Measurements from ENCODE around the gene IMMP2L. TPM values are rescaled to one million over a fixed set of nuclear protein-coding genes. Genes with fewer than 3 reads are reported as not detected.

The IMMP2L gene
- total and polyA plus RNA-seq, 2 experiments from 2014 or later, result 10.1 to 10.4 TPM

DNA sequence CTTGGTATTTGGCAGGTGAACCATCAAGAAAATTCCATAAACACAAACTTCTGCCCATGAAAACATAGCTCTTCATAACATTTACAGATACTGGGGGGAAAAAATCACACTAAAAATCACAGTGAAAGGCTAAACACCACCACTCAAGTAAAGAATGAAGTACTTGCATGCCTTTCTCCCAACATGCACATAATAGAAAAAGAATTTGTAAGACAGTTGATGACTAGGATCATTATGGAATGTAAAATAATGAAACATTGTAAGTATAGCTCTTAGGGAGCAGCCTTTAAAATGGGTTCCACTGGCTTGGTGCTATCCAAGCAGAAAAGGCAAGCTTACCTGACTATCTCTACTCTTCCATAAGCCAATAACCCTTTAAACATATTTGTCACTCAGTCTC is 771.3 kb downstream of the IMMP2L start:
- Histone ChIP-seq H3K36me3 (ENCODE audit: low read depth) (no peaks in the 10 kb centered on the region), H3K79me2 (ENCODE audit: insufficient read depth) (no peaks in the 10 kb centered on the region), H2AFZ (no peak overlapping the region), H3K9me2 (ENCODE audit: insufficient read depth) (no peaks in the 10 kb centered on the region), H3K27ac (no peak overlapping the region), H3F3A (ENCODE audit: insufficient read depth) (no peaks in the 10 kb centered on the region), H3K4me3 (no peak overlapping the region), H3K9me3 (ENCODE audit: low read depth) (no peaks in the 10 kb centered on the region), H4K20me1 (ENCODE audit: insufficient read depth) (no peaks in the 10 kb centered on the region), H3K27me3 (replicated peaks; ENCODE audit: insufficient read depth) (no peaks in the 10 kb centered on the region), H3K4me1 (ENCODE audit: insufficient read depth) (no peaks in the 10 kb centered on the region), H3K4me2 (ENCODE audit: unreplicated experiment) (no peak overlapping the region), H3K9ac (no peak overlapping the region)
- in situ Hi-C loops (cut with MboI), result no loop called here
- no peak for TF ChIP-seq EZH2phosphoT487 (IDR thresholded peaks at IDR 0.05; ENCODE audit: insufficient read depth, low read depth)
- TF ChIP-seq EZH2 (IDR thresholded peaks at IDR 0.05; ENCODE audit: insufficient read depth, poor library complexity, severe bottlenecking), result no peak
- peak; percentile 4 for DNase-seq

GRCh38 chr7:110786328-110786965 is 775.8 kb downstream of the IMMP2L start:
- Histone ChIP-seq H3K4me2 (ENCODE audit: unreplicated experiment) (no peak overlapping the region), H3F3A (ENCODE audit: insufficient read depth) (no peaks in the 10 kb centered on the region), H3K4me3 (no peak overlapping the region), H3K27ac (no peak overlapping the region), H3K27me3 (replicated peaks; ENCODE audit: insufficient read depth) (no peaks in the 10 kb centered on the region), H2AFZ (no peak overlapping the region), H3K79me2 (ENCODE audit: insufficient read depth) (no peaks in the 10 kb centered on the region), H3K9me2 (ENCODE audit: insufficient read depth) (no peaks in the 10 kb centered on the region), H3K4me1 (ENCODE audit: insufficient read depth) (no peaks in the 10 kb centered on the region), H4K20me1 (ENCODE audit: insufficient read depth) (no peaks in the 10 kb centered on the region), H3K9ac (no peak overlapping the region), H3K9me3 (ENCODE audit: low read depth) (no peaks in the 10 kb centered on the region), H3K36me3 (ENCODE audit: low read depth) (no peaks in the 10 kb centered on the region)
- no peak for DNase-seq
- in situ Hi-C loops (cut with MboI), result no loop called here
- WGBS, 2 experiments (ENCODE audit: low coverage in 1 of 2, low lambda C conversion rate in 2 of 2, missing lambda C conversion rate in 2 of 2), result 39 to 42% methylated on average over 3 of the region's 3 CpGs
- TF ChIP-seq EZH2phosphoT487 (IDR thresholded peaks at IDR 0.05; ENCODE audit: insufficient read depth, low read depth) (no peak), EZH2 (IDR thresholded peaks at IDR 0.05; ENCODE audit: insufficient read depth, poor library complexity, severe bottlenecking) (no peak)

GRCh38 chr7:110784749-110785148 is 777.5 kb downstream of the IMMP2L start:
- no peaks in the 10 kb centered on the region for H3F3A ChIP-seq (ENCODE audit: insufficient read depth)
- H4K20me1 ChIP-seq (ENCODE audit: insufficient read depth), result no peaks in the 10 kb centered on the region
- no peaks in the 10 kb centered on the region for H3K79me2 ChIP-seq (ENCODE audit: insufficient read depth)
- in situ Hi-C loops (cut with MboI), result no loop called here
- TF ChIP-seq EZH2 (IDR thresholded peaks at IDR 0.05; ENCODE audit: insufficient read depth, poor library complexity, severe bottlenecking) (no peak), EZH2phosphoT487 (IDR thresholded peaks at IDR 0.05; ENCODE audit: insufficient read depth, low read depth) (no peak)
- H3K27me3 ChIP-seq (replicated peaks; ENCODE audit: insufficient read depth), result no peaks in the 10 kb centered on the region
- no peaks in the 10 kb centered on the region for H3K4me1 ChIP-seq (ENCODE audit: insufficient read depth)
- H3K9ac ChIP-seq, result no peak overlapping the region
- no peak for DNase-seq
- H3K9me2 ChIP-seq (ENCODE audit: insufficient read depth), result no peaks in the 10 kb centered on the region
- H3K4me2 ChIP-seq (ENCODE audit: unreplicated experiment), result no peak overlapping the region
- WGBS, 2 experiments (ENCODE audit: low coverage in 1 of 2, low lambda C conversion rate in 2 of 2, missing lambda C conversion rate in 2 of 2), result 27 to 37% methylated on average over 1 of the region's 1 CpG
- no peak overlapping the region for H2AFZ ChIP-seq
- no peak overlapping the region for H3K4me3 ChIP-seq
- H3K27ac ChIP-seq, result no peak overlapping the region
- H3K9me3 ChIP-seq (ENCODE audit: low read depth), result no peaks in the 10 kb centered on the region
- H3K36me3 ChIP-seq (ENCODE audit: low read depth), result no peaks in the 10 kb centered on the region

GRCh38 chr7:110780712-110781111 is 781.6 kb downstream of the IMMP2L start:
- Histone ChIP-seq H3K4me1 (ENCODE audit: insufficient read depth) (peaks cover under 1% of the 10 kb centered on the region; the same call in 1 of the 2 replicates), H3K27ac (no peak overlapping the region), H3K27me3 (replicated peaks; ENCODE audit: insufficient read depth) (no peaks in the 10 kb centered on the region)

GRCh38 chr7:110779339-110779738 is 783.0 kb downstream of the IMMP2L start:
- no peak for DNase-seq
- Histone ChIP-seq H3K9ac (no peak overlapping the region), H3K9me2 (ENCODE audit: insufficient read depth) (no peaks in the 10 kb centered on the region), H4K20me1 (ENCODE audit: insufficient read depth) (no peaks in the 10 kb centered on the region), H3K79me2 (ENCODE audit: insufficient read depth) (no peaks in the 10 kb centered on the region), H3K27ac (no peak overlapping the region), H3K4me3 (no peak overlapping the region), H3K9me3 (ENCODE audit: low read depth) (no peaks in the 10 kb centered on the region), H2AFZ (no peak overlapping the region), H3F3A (ENCODE audit: insufficient read depth) (no peaks in the 10 kb centered on the region), H3K4me1 (ENCODE audit: insufficient read depth) (peaks cover 11% of the 10 kb centered on the region; the same call in 1 of the 2 replicates), H3K4me2 (ENCODE audit: unreplicated experiment) (no peak overlapping the region), H3K36me3 (ENCODE audit: low read depth) (no peaks in the 10 kb centered on the region), H3K27me3 (replicated peaks; ENCODE audit: insufficient read depth) (no peaks in the 10 kb centered on the region)
- WGBS, 2 experiments (ENCODE audit: low coverage in 1 of 2, low lambda C conversion rate in 2 of 2, missing lambda C conversion rate in 2 of 2), result 76 to 81% methylated on average over 3 of the region's 3 CpGs
- in situ Hi-C loops (cut with MboI), result no loop called here
- no peak for TF ChIP-seq EZH2 (IDR thresholded peaks at IDR 0.05; ENCODE audit: insufficient read depth, poor library complexity, severe bottlenecking)
- no peak for TF ChIP-seq EZH2phosphoT487 (IDR thresholded peaks at IDR 0.05; ENCODE audit: insufficient read depth, low read depth)

More at GRCh38 chr7:110780712-110781111, 781.6 kb downstream of the IMMP2L start:
- in situ Hi-C loops (cut with MboI), result no loop called here
- Histone ChIP-seq H4K20me1 (ENCODE audit: insufficient read depth) (no peaks in the 10 kb centered on the region), H3K9me2 (ENCODE audit: insufficient read depth) (no peaks in the 10 kb centered on the region), H3K79me2 (ENCODE audit: insufficient read depth) (no peaks in the 10 kb centered on the region), H3F3A (ENCODE audit: insufficient read depth) (no peaks in the 10 kb centered on the region), H3K36me3 (ENCODE audit: low read depth) (no peaks in the 10 kb centered on the region), H3K4me2 (ENCODE audit: unreplicated experiment) (no peak overlapping the region), H3K9me3 (ENCODE audit: low read depth) (no peaks in the 10 kb centered on the region), H3K4me3 (no peak overlapping the region), H2AFZ (no peak overlapping the region), H3K9ac (no peak overlapping the region)
- no peak for DNase-seq
- no peak for TF ChIP-seq EZH2phosphoT487 (IDR thresholded peaks at IDR 0.05; ENCODE audit: insufficient read depth, low read depth)
- TF ChIP-seq EZH2 (IDR thresholded peaks at IDR 0.05; ENCODE audit: insufficient read depth, poor library complexity, severe bottlenecking), result no peak

Data from GM23248 (cell line).